Measurements from ENCODE around the gene KRTAP10-8. TPM values are rescaled to one million over a fixed set of nuclear protein-coding genes. Genes with fewer than 3 reads are reported as not detected.

Gene KRTAP10-8
- total RNA-seq, 1 donor from 2014 or later, result not detected

DNA sequence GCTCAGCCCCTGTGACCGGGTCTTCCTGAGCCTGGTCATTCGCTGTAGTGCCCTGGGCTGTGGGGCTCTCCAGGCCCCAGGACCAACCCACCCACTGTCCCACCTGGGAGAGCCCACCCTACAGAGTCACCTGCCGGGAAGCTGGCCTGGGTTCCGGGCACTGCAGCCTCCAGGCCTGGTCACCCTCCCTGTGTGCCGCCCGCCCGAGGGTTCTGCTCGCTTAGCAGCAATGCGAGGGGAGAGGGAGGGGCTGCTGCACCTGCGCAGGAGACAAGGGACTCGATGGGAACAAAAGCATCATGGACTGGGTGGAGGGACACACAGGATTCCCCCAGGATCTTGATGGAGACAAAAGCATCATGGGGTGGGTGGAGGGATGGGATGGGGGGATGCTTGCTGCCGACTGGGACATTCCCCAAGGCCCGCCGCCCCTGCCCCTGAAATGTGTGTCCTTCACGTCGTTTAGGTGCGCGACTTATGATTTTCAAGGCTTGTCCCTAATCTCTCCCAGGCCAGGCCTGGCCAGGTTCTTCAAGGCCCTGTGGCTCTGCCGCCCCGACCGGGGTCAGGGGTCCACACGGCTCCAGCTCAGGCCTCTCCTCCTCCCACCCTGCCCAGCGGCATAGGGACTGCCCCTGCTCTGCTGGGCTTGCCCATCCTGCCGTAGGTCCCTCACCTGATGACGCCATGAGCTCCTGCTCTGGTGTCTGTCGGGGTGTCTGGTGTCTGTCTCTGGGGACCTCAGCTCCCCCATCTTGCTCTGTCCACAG lies 1.7 kb downstream of the KRTAP10-8 start:
- DNase-seq (ENCODE audit: low spot score), result no peak
- Mint-ChIP-seq H3K4me3 (ENCODE audit: unreplicated experiment) (no peak overlapping the region), H3K27ac (ENCODE audit: unreplicated experiment) (no peak overlapping the region), H3K9me3 (ENCODE audit: unreplicated experiment) (peaks cover 12% of the 10 kb centered on the region), H3K4me1 (ENCODE audit: unreplicated experiment) (peaks cover 4% of the 10 kb centered on the region), H3K36me3 (ENCODE audit: low read depth, unreplicated experiment) (peaks cover 13% of the 10 kb centered on the region), H3K27me3 (ENCODE audit: unreplicated experiment) (peaks cover 4% of the 10 kb centered on the region)
- TF ChIP-seq CTCF (IDR thresholded peaks at IDR 0.05; ENCODE audit: unreplicated experiment), result no peak

- Mint-ChIP-seq H3K36me3 (ENCODE audit: low read depth, unreplicated experiment) (peaks cover 13% of the 10 kb centered on the region), H3K27me3 (ENCODE audit: unreplicated experiment) (peaks cover 4% of the 10 kb centered on the region), H3K4me1 (ENCODE audit: unreplicated experiment) (peaks cover 7% of the 10 kb centered on the region), H3K4me3 (ENCODE audit: unreplicated experiment) (no peak overlapping the region), H3K27ac (ENCODE audit: unreplicated experiment) (no peak overlapping the region), H3K9me3 (ENCODE audit: unreplicated experiment) (peaks cover 12% of the 10 kb centered on the region)
- no peak for TF ChIP-seq CTCF (IDR thresholded peaks at IDR 0.05; ENCODE audit: unreplicated experiment)
- no peak for DNase-seq (ENCODE audit: low spot score)
These were observed 2.3 kb downstream of the KRTAP10-8 start for GRCh38 chr21:44614161-44614631.

- TF ChIP-seq CTCF (IDR thresholded peaks at IDR 0.05; ENCODE audit: unreplicated experiment), result no peak
- no peak for DNase-seq (ENCODE audit: low spot score)
- no peak overlapping the region for H3K4me3 Mint-ChIP-seq (ENCODE audit: unreplicated experiment)
- no peak overlapping the region for H3K27ac Mint-ChIP-seq (ENCODE audit: unreplicated experiment)
- peaks cover 4% of the 10 kb centered on the region for H3K27me3 Mint-ChIP-seq (ENCODE audit: unreplicated experiment)
- H3K4me1 Mint-ChIP-seq (ENCODE audit: unreplicated experiment), result peaks cover 7% of the 10 kb centered on the region
- H3K9me3 Mint-ChIP-seq (ENCODE audit: unreplicated experiment), result peaks cover 9% of the 10 kb centered on the region
- peaks cover 13% of the 10 kb centered on the region for H3K36me3 Mint-ChIP-seq (ENCODE audit: low read depth, unreplicated experiment)
These were observed 3.1 kb downstream of the KRTAP10-8 start for GRCh38 chr21:44614961-44615391.

GRCh38 chr21:44615466-44615865 lies 3.6 kb downstream of the KRTAP10-8 start:
- TF ChIP-seq CTCF (IDR thresholded peaks at IDR 0.05; ENCODE audit: unreplicated experiment), result no peak
- no peak for DNase-seq (ENCODE audit: low spot score)

DNA sequence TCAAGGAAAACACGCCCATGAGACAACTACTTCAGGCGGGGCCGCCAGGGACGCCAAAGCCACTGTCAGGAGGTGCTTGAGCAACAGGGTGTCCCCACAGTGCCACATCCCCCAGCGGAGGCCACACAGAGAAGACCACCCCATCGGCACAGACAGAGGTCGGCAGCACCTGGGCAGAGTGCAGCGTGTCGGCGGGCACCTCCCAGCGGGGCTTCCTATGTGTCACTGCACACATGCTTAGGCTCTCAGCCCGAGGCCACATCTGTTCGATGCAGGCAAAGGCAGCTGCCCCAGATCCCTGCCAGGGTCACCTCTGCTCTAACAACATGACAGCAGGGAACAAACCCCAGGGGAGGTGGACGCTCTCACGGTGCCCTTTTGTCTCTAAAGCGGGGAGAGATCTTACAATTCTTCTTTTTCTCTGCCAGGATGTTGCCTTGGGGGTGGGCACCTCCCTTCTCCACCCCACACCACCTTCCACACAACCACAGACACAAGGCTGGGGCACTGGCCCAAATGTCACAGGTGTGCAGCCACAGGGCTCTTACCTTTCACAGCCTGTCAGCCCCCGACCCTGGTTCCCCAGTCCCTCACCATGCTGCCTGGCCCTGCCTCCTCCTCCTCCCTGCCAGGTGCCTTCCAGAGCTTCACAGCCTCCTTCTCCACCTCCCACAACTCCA lies 4.2 kb downstream of the KRTAP10-8 start:
- H3K27ac Mint-ChIP-seq (ENCODE audit: unreplicated experiment), result no peak overlapping the region
- no peak for DNase-seq (ENCODE audit: low spot score)
- H3K4me3 Mint-ChIP-seq (ENCODE audit: unreplicated experiment), result no peak overlapping the region

More at GRCh38 chr21:44615466-44615865, 3.6 kb downstream of the KRTAP10-8 start:
- Mint-ChIP-seq H3K4me1 (ENCODE audit: unreplicated experiment) (peaks cover 7% of the 10 kb centered on the region), H3K9me3 (ENCODE audit: unreplicated experiment) (peaks cover 8% of the 10 kb centered on the region), H3K4me3 (ENCODE audit: unreplicated experiment) (no peak overlapping the region), H3K36me3 (ENCODE audit: low read depth, unreplicated experiment) (peaks cover 13% of the 10 kb centered on the region), H3K27ac (ENCODE audit: unreplicated experiment) (no peak overlapping the region), H3K27me3 (ENCODE audit: unreplicated experiment) (peaks cover 4% of the 10 kb centered on the region)

More for the DNA sequence above, 4.2 kb downstream of the KRTAP10-8 start:
- TF ChIP-seq CTCF (IDR thresholded peaks at IDR 0.05; ENCODE audit: unreplicated experiment), result no peak
- Mint-ChIP-seq H3K4me1 (ENCODE audit: unreplicated experiment) (peaks cover 7% of the 10 kb centered on the region), H3K27me3 (ENCODE audit: unreplicated experiment) (peaks cover 4% of the 10 kb centered on the region), H3K9me3 (ENCODE audit: unreplicated experiment) (peaks cover 8% of the 10 kb centered on the region), H3K36me3 (ENCODE audit: low read depth, unreplicated experiment) (peaks cover 10% of the 10 kb centered on the region)
